HPDE6-E6E7 (cell line): ENCODE data around the gene RIF1.

Experiments used
- DNase-seq: peaks from one replicate; pipeline ENCODE4 v3.0.0; 2011; ENCODE audit warnings: missing footprints; ENCODE audit errors: extremely low spot score

The RIF1 gene

DNA sequence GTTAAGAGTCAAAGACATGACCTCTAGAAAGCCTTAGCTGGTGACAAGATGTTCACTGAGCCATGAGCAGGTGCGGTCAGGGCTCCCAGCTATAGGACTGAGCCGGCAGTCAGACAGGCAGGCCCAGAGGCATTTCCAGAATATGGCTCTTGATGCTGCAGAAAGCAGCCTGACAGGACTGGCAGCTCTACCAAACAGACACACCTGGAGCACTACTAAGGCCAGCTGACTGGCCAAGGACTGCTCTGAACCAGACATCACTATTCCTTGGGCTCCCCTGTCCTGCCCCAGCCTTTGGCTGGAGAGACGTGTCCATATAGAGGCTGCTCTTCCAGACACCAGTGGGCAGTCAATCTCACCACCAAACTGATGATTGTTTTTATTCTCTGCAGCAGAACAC, 98.8 kb downstream of the RIF1 start:
- no peak for DNase-seq

DNA sequence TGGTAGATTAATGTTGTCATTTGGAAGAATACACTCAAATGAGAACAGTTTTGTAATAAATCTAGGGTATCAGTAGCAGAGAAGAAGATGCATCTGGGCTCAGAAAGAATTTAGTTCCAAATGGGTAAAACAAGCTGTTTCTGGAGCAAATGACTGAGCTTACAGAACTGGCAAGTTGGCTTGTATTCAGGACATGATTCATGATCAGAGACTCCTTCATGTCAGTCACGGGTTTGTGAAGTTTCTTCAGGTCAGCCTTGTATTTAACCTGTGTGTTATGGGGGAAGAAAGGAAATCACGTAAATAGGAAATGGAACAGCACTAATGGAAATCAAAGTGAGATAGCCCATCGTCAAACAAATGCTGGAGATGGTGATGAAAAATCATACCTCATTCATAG, 109.1 kb downstream of the RIF1 start:
- DNase-seq = peak; percentile 13

DNA sequence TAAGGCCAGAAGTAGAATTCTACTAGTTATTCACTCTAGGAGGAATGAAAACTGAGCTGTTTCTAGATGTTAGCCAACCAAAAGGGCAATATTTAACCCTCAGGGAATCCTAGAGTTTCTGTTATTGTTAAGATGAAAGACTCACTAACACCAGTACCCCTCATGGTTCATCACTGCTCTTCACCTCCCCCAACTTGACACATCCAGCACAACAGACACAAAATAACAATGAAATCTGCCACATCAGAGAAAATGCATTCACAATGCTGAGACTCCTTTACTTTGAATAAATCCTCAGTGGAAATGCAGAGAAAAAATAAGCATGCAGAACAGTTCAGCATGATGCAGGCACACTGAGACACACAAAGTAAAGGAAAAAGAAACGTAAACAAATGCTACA, 111.3 kb downstream of the RIF1 start:
- no peak for DNase-seq

DNA sequence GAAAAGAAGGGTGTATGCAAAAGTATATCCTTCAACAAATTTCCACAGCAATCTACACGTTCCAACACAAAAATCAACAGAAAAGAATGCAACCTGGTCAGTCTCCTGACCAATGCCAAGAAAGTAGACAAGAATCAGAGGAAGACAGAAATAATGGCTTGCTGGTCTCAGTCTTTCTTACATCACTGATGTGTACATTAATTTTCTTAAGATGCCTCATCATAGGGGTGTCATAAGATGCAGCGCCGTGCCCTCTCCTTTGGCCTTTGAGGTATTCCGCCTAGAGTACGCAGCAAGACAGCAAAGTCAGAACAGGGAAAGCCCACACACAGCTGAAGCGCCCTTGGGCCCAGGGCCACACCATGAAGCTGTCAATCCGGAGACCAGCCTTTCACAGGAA, 112.9 kb downstream of the RIF1 start:
- DNase-seq = no peak

DNA sequence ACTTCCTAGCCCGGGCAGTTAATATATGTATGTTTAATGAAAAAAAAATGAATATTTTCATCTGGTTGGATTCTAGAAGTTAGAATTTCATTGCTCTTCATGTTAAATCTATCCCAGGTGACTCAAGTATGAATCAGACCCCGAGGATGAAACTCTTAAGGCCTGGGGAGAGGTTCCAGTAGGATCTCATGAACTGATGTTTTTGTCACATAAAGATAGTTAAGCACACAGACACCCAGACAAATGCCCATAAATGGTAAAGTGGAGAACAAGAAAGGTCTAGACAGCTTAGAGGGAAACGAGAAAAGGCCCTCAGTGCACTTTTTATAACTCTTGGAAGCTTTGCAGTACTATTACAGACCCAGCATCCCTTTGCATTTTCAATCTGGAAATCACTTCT, 114.1 kb downstream of the RIF1 start:
- peak; percentile 8 for DNase-seq

DNA sequence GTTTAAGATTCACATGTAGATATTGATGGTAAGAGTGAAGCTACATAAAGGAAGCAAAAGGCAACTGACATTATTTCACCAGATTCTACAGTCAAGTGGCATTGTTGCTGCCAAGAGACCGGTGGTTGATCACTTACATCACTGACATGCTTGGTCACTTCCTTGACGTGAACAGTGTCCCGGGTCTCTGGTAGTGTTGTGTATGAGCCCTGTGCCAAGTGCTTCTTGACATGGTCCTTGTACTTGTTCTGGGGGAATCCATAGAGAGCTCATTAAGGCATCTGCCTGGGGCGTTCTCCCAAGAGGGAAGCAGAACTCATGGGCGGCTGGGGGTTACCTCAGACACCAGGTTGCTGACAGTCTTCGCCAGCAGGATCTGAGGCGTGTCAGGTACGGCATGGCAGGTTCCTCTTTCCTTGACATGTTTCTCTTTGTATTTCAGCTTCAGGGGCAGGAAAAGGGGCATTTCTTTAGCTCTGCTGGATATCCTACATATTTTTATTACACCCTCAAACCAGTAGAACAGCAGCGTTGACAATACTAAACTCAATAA, 116.2 kb downstream of the RIF1 start:
- DNase-seq = no peak

DNA sequence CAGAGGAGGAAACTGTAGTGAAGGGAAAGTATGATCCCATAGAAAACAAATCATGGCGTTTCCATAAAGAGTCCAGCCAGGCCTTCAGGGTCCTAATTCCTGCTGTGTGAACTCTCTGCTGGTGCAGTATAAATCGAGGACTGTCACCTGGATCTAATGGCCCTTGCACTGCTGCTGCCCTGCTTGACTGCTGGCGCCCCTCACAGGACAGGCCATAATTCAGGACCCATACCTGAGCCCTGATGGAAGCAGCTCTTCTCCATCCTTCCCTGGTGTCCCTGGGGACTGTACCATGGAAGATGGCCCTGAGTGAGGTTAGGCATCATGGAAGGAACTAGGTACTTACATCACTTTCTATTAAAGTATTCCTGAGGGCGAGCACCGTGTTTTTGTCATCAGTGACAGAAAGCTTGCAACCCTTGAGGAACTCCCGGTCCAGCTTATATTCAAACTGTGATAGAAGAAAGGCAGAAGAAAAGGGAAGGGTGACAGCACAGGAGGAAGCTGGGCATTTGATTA, 116.9 kb downstream of the RIF1 start:
- no peak for DNase-seq
